ENCODE results near the gene HS6ST1.

GRCh38 chr2:128342550-128342949 is 23.9 kb upstream of the HS6ST1 start:
- no peak for TF ChIP-seq CTCF (IDR thresholded peaks at IDR 0.05)
- no peak for TF ChIP-seq EP300 (IDR thresholded peaks at IDR 0.05)

Measured in gastroesophageal sphincter (tissue), 3 donors.